SK-N-SH treated with all-trans-retinoic acid at 6 μM for 48 hours (cell line): ENCODE data around the gene YPEL5.

ENCODE experiments used
- ARNTL ChIP-seq: fragments of 450-650 bp; formaldehyde crosslinking; IDR thresholded peaks from 2 replicates; pipeline ENCODE4 v1.5.0; 2020; ENCODE audit warnings: low read depth, mild to moderate bottlenecking, moderate library complexity, borderline replicate concordance
- CSRNP3 ChIP-seq: fragments of 250-450 bp; sonication (Bioruptor Pico); IDR thresholded peaks from 2 replicates; pipeline ENCODE4 v1.5.1; 2021; ENCODE audit warnings: mild to moderate bottlenecking, moderate library complexity
- ISL1 ChIP-seq: fragments of 250-450 bp; sonication (Bioruptor Pico); IDR thresholded peaks from 2 replicates; pipeline ENCODE4 v2.1.2; 2022; ENCODE audit warnings: mild to moderate bottlenecking, moderate library complexity
- OSR1 ChIP-seq: fragments of 250-450 bp; sonication (Bioruptor Pico); IDR thresholded peaks from 2 replicates; pipeline ENCODE4 v1.8.0; 2022; ENCODE audit warnings: moderate library complexity, mild to moderate bottlenecking, inconsistent platforms
- PATZ1 ChIP-seq: fragments of 250-450 bp; sonication (Bioruptor Pico); IDR thresholded peaks from 2 replicates; pipeline ENCODE4 v1.8.0; 2020; ENCODE audit warnings: mild to moderate bottlenecking, moderate library complexity, borderline replicate concordance
- PPARA ChIP-seq: fragments of 250-450 bp; sonication (Bioruptor Pico); IDR thresholded peaks from 2 replicates; pipeline ENCODE4 v1.5.0; 2020; ENCODE audit warnings: mild to moderate bottlenecking, borderline replicate concordance
- RARB ChIP-seq: fragments of 250-450 bp; sonication (Bioruptor Pico); IDR thresholded peaks from 2 replicates; pipeline ENCODE4 v1.8.0; 2021; ENCODE audit warnings: mild to moderate bottlenecking, moderate library complexity
- TCF4 ChIP-seq: fragments of 250-450 bp; sonication (Bioruptor Pico); IDR thresholded peaks from 2 replicates; pipeline ENCODE4 v1.8.0; 2021; ENCODE audit warnings: mild to moderate bottlenecking, moderate library complexity, borderline replicate concordance
- TOX ChIP-seq: fragments of 250-450 bp; sonication (Bioruptor Pico); IDR thresholded peaks from 2 replicates; pipeline ENCODE4 v1.8.0; 2021; ENCODE audit warnings: mild to moderate bottlenecking, moderate library complexity, borderline replicate concordance
- TSHZ2 ChIP-seq: fragments of 250-450 bp; sonication (Bioruptor Pico); IDR thresholded peaks from 2 replicates; pipeline ENCODE4 v1.5.0; 2020; ENCODE audit warnings: mild to moderate bottlenecking, moderate library complexity
- ZFP3 ChIP-seq: fragments of 250-450 bp; sonication (Bioruptor Pico); IDR thresholded peaks from 2 replicates; pipeline ENCODE4 v1.5.0; 2020; ENCODE audit warnings: mild to moderate bottlenecking, moderate library complexity
- ZFP30 ChIP-seq: fragments of 450-650 bp; formaldehyde crosslinking; IDR thresholded peaks from 2 replicates; pipeline ENCODE4 v1.5.0; 2022; ENCODE audit warnings: mild to moderate bottlenecking, moderate library complexity
- ZNF8 ChIP-seq: fragments of 450-650 bp; formaldehyde crosslinking; IDR thresholded peaks from 2 replicates; pipeline ENCODE4 v1.5.0; 2020; ENCODE audit warnings: mild to moderate bottlenecking, moderate library complexity

- TF ChIP-seq RARB (CRISPR knock-in tag) (no peak), PATZ1 (CRISPR knock-in tag) (no peak), ARNTL (CRISPR knock-in tag) (no peak), TSHZ2 (CRISPR knock-in tag) (no peak), CSRNP3 (CRISPR knock-in tag) (no peak), TOX (no peak), TCF4 (no peak), ZFP3 (no peak), ZFP30 (CRISPR knock-in tag) (no peak), ISL1 (CRISPR knock-in tag) (no peak), ZNF8 (CRISPR knock-in tag) (no peak), PPARA (CRISPR knock-in tag) (no peak), OSR1 (no peak)
Observed at GRCh38 chr2:30164131-30164925, 17.5 kb downstream of the YPEL5 start.
